ENCODE measurements around the gene LGR6.
A peak's percentile ranks its signal among the peaks of the same experiment; 100 is the strongest.

Gene LGR6

DNA sequence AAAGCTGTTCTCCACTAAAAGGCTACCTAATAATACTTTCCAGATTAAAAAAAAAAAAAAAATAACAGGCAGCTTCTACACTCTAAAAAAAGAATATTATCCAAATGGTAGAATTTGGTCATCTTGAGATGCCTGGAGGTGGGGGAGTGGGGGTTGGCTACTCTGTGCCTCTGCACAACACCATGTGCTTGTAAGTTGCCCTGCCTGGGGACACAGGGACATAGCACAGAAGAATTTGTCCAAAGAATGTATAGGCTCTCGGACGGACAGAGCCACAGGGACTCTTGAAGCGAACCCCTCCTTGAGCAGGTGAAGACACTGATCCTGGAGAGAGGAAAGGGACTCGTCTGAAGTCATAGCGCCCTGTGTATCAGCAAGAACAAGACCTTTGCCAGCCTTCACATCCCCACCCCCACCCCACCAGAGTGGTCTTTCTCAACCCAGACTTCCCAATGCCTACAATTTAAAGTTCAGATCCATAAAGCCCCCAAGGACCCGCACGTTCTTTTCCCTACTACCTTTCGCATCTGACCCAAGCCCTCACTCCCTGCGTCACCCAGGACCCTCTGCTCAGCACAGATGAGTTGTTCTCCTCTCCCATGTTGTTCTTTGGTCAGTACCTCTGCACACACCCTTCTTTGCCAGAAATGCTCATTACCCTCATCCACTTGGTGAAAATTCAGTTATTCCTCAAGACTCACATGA, 72.6 kb downstream of the LGR6 start:
- no peak for DNase-seq (ENCODE audit: low read depth)

GRCh38 chr1:202268032-202268431, 74.4 kb downstream of the LGR6 start:
- no peak for DNase-seq (ENCODE audit: low read depth)

- DNase-seq (ENCODE audit: low read depth), result no peak
Measured at GRCh38 chr1:202268817-202269216, 75.2 kb downstream of the LGR6 start.

DNA sequence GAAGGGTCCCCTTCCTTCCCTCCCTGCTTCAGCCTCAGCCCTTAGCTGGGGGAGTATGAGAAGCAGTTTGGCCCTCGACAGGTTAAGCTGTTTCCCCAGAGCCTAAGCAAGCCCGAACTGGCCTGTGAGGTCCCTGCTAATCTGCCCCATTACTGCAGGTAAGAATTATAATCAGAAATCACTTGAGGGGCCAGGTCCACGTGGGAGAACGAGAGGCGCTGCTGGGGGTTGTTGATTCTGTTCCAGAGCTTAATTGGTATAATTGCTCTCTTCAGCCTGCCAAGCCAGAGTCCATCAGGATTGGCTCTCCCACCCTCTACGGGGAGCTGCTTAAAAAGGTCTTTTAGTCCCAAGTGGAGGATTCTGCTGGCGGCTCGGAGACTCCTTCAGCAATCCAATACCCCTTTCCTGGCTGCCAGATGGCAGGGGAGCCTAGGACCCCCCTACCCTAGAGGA, 77.3 kb downstream of the LGR6 start:
- DNase-seq (ENCODE audit: low read depth), result no peak

- no peak for DNase-seq (ENCODE audit: low read depth)
Measured at GRCh38 chr1:202272103-202272845, 78.7 kb downstream of the LGR6 start.

- DNase-seq (ENCODE audit: low read depth), result peak; percentile 58
Measured at GRCh38 chr1:202274611-202275010, 81.0 kb downstream of the LGR6 start.

DNA sequence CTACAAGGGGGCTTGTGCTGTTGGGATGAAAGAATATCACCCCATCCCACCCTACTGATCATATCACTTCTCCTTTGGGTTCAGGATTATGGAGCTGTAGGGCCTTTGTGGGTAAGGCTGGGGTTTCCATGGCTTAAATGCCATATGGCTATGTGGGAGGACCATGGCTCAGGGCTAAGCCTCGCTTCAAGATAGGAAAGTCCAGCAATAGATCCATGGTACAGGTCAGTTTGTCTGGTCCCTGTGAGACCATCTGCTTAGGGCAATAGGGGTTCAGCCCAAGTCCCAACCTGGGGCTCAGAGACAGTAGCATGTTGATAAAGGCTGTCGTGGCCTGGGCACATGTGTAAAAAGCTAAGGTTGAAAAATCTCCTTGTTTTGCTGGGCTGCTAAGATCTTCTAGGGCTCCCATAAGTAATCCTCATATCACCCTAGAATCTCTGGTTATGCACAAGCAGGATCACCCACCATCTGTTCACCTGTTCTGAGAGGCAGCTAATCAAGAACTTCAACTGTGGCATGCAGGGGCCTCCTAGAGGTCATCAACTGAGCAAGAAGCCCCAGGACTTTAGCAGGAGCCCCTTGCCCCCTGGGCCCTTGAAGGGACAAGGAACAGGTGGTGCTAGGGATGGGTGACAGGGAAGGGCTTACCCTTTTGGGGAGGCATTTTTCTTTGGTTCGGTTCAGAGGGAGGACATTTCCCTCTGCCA, 81.6 kb downstream of the LGR6 start:
- DNase-seq (ENCODE audit: low read depth), result no peak

GRCh38 chr1:202276081-202276715, 82.6 kb downstream of the LGR6 start:
- DNase-seq (ENCODE audit: low read depth), result no peak

- DNase-seq (ENCODE audit: low read depth), result no peak
Measured at GRCh38 chr1:202276920-202277319, 83.3 kb downstream of the LGR6 start.

GRCh38 chr1:202278751-202279150, 85.2 kb downstream of the LGR6 start:
- no peak for DNase-seq (ENCODE audit: low read depth)

- peak; percentile 49 for DNase-seq (ENCODE audit: low read depth)
Measured at GRCh38 chr1:202279806-202280205, 86.2 kb downstream of the LGR6 start.

GRCh38 chr1:202280595-202280994, 87.0 kb downstream of the LGR6 start:
- no peak for DNase-seq (ENCODE audit: low read depth)

DNA sequence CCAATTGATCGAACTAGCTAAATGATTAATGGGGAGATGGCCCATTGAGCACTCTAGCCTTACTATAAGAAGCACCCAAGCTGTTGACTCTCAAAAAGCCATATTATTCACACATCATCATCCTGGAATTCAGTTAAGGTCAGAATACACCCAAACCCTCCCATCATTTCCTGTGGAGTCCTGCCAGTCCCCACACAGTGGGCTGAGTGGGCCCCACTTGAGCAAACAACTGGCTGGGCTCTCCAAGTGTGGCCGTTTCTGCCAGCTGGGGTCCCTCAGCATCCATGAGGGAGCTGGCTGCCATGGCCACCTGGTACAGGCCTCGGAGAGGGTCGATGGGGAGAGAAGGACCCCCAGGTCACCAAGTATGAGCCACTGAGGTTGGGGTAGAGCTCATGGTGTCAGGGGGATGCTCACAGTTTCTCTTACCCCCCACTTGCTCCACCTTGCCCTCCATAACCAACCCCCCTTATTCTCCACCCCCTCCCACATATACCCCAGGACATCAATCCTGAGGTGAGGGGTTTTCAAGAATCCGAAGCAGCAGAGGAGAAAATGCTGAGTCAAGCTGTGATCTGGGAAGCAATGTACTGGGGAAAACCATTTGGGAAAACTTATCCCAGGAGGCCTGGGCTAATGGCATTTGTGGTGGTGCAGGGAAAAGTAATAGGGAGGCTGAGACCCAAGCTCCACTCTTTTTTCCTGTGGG, 87.9 kb downstream of the LGR6 start:
- DNase-seq (ENCODE audit: low read depth), result peak; percentile 89

GRCh38 chr1:202282025-202282371, 88.4 kb downstream of the LGR6 start:
- DNase-seq (ENCODE audit: low read depth), result no peak

- DNase-seq (ENCODE audit: low read depth), result no peak
Measured at GRCh38 chr1:202282596-202283283, 89.1 kb downstream of the LGR6 start.

- DNase-seq (ENCODE audit: low read depth), result peak; percentile 93
Measured at GRCh38 chr1:202283379-202283844, 89.8 kb downstream of the LGR6 start.

DNA sequence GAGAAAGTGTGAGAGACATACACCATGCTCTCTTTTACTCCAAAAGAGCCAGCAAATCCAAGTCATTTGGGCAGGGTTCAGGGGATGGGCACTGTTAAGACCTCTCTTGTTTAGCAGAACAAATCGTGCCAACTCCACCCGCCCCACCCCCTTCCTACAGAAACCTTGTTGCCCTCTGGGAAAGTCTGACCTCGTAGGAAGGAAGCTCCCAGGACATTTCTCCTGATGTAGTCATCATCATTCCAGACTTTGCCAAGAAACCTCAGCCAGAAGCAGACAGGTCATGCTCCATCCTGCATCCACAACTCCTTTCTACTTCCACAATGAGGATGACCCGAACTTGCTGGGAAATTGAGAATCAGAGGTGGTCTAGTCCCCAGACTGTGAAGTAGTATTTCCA, 90.4 kb downstream of the LGR6 start:
- DNase-seq (ENCODE audit: low read depth), result peak; percentile 93

DNA sequence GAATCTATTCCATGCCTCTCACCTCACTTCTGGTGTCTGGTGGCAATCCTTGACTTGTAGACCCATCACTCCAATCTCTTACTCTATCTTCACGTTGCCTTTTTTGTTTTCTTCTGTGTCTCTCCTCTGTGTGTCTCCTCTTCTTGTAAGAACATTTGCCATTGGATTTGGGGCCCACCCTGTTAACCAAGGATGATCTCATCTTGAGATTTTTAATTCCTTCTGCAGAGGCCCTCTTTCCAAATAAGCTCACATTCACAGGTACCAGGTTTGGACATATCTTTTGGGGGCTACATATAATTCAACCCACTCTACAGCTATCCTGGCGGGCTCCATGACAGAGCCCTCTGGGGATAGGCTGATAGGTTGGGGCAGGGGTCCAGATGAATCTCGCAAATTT, 92.3 kb downstream of the LGR6 start:
- DNase-seq (ENCODE audit: low read depth), result no peak

DNA sequence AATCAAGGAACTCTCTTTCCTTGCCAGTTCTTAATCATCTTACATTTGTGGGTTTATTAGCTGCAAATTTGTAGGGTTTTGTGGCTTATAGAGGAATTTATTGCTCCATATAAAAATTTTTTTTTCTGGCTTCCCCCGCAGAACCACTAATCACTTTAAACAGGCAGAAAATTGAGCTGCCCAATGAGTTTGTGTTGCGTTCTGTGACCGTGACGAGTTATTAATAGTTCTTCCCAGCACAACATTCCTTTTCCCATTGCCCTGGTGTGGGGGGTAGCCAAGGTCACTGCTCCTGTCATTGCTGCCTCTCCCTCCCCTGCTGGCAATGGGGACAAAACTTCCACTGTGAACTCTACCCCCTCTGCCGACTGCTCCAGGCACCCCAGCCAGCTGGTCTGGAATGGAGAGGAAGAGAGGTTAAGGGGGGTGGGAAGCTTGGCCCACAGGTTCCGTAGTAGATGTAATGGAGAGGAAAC, 93.1 kb downstream of the LGR6 start:
- no peak for DNase-seq (ENCODE audit: low read depth)

DNA sequence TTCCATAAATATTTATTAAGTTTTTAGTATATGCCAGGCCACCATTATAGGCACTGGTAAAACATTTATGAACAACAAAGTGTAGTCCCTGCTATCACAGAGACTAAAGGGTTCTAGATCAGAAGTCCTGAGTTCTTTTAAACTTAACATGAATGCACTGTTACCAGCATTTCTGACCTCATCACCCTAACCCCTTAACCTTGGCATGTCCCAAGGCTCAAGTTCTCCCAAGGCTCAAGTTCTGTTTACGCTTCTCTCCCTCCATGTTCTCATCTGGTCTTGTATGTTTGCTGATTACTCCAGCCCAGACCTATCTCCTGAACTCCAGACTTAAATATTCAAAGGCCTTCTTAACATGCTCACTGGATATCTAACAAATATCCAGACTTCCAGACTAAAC, 93.6 kb downstream of the LGR6 start:
- no peak for DNase-seq (ENCODE audit: low read depth)

- no peak for DNase-seq (ENCODE audit: low read depth)
Measured at GRCh38 chr1:202288177-202288576, 94.6 kb downstream of the LGR6 start.
